Duodenal mucosa (tissue), 2 donors: ENCODE data around the gene PMS1.
A peak's percentile ranks its signal among the peaks of the same experiment; 100 is the strongest.
"Not testable (repeated sequence)": the region's sequence is repeated elsewhere in the genome, so short reads cannot be mapped to it uniquely, and the experiment has no call there.

Source experiments
- H3K27ac ChIP-seq: one replicate; pipeline ENCODE4 v1.7.0; 2013; ENCODE audit warnings: low read depth, low read length
- H3K27me3 ChIP-seq, 2 donors: one replicate each; pipeline ENCODE4 v1.7.0; 2013; ENCODE audit warnings: low read length in 2 of 2, control low read depth in 1 of 2; ENCODE audit not compliant: insufficient read depth in 2 of 2, control insufficient read depth in 1 of 2
- H3K36me3 ChIP-seq, 2 donors: one replicate each; pipeline ENCODE4 v1.7.0; 2013; ENCODE audit warnings: low read length in 2 of 2, control low read depth in 1 of 2; ENCODE audit not compliant: insufficient read depth in 2 of 2, control insufficient read depth in 1 of 2
- H3K4me1 ChIP-seq, 2 donors: one replicate each; pipeline ENCODE4 v1.7.0; 2013; ENCODE audit warnings: low read length in 2 of 2, control low read depth in 1 of 2; ENCODE audit not compliant: insufficient read depth in 2 of 2, control insufficient read depth in 1 of 2
- H3K4me3 ChIP-seq, 2 donors: one replicate each; pipeline ENCODE4 v1.7.0; 2013; ENCODE audit warnings: low read length in 2 of 2, low read depth in 1 of 2
- H3K9ac ChIP-seq, 2 donors: one replicate each; pipeline ENCODE4 v1.7.0; 2013; ENCODE audit warnings: low read length in 2 of 2, low read depth in 1 of 2
- H3K9me3 ChIP-seq, 2 donors: one replicate each; pipeline ENCODE4 v1.7.0; 2013; ENCODE audit warnings: low read length in 2 of 2, control low read depth in 1 of 2; ENCODE audit not compliant: control insufficient read depth in 1 of 2

Gene PMS1

DNA sequence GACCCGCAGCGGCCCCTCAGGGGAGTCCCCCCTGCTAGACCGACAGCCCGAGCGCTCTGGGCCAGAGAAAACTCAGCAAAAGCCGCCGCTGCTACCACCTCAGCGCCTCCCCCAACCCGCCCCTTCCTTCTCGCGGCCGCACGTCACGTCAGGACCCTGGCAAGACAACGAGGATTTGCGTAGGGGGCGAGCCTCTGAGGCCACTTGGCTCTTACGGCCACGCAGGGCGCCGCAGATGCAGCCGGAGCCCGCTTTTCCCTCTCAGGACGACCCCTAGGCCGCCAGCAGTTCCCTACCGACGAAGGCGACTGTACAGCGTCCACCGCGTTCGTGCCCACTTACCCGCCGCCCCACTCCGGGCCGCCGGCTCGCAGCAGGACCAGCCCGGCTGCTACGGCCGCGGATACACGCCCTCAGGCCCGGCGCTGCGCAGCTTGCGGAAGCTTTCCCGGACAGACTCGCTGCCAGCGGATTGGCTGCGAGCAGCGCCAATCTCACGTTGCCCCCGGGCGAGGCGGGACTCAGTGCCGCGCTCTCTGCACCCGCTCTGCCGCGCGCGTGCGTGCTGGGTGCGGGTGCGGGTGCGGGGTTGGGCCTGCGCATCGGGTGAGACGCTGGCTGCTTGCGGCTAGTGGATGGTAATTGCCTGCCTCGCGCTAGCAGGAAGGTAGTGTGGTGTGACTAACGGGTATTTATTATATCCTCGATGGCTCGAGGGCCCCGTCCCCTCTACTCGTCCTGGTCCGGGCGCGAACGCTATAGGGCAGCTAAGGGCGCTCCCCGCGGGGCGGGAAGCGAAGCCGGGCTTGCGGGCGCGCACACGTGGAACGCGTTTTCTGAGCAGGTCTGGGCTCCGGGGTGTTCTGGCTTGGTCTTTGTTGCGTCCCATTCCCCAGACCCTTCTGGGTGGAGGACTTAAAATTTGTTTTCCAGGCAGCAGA lies at the start of gene PMS1, which contains the start of gene ORMDL1:
PMS1 (plus strand) TSS at position 524 of the 941 bp plus-strand sequence. CDS start 7,360 bp downstream, outside the sequence.
ORMDL1 (minus strand) TSS at position 413 of the 941 bp plus-strand sequence. CDS start 1,744 bp downstream, outside the sequence.
- peaks cover 18 to 24% of the 10 kb centered on the region in 2 donors for H3K4me1 ChIP-seq
- peak within 1 kb of the TSS; percentile 90 to 93 for H3K4me3 ChIP-seq
- peaks cover 9 to 16% of the 10 kb centered on the region in 2 donors for H3K36me3 ChIP-seq
- no peaks in the 10 kb centered on the region for H3K27me3 ChIP-seq
- peak within 1 kb of the TSS; percentile 88 to 90 for H3K9ac ChIP-seq
- no peaks in the 10 kb centered on the region for H3K9me3 ChIP-seq
- H3K27ac ChIP-seq: peak within 1 kb of the TSS; percentile 95

- no peaks in the 10 kb centered on the region for H3K4me1 ChIP-seq
- no peaks in the 10 kb centered on the region for H3K27me3 ChIP-seq
- H3K27ac ChIP-seq: no peak overlapping the region
- H3K36me3 ChIP-seq: peaks cover 0 to 23% of the 10 kb centered on the region in 2 donors
- no peak overlapping the region for H3K9ac ChIP-seq
- no peaks in the 10 kb centered on the region for H3K9me3 ChIP-seq
- H3K4me3 ChIP-seq: no peak overlapping the region
Observed at GRCh38 chr2:189751080-189751658, 33.1 kb upstream of the PMS1 start.

DNA sequence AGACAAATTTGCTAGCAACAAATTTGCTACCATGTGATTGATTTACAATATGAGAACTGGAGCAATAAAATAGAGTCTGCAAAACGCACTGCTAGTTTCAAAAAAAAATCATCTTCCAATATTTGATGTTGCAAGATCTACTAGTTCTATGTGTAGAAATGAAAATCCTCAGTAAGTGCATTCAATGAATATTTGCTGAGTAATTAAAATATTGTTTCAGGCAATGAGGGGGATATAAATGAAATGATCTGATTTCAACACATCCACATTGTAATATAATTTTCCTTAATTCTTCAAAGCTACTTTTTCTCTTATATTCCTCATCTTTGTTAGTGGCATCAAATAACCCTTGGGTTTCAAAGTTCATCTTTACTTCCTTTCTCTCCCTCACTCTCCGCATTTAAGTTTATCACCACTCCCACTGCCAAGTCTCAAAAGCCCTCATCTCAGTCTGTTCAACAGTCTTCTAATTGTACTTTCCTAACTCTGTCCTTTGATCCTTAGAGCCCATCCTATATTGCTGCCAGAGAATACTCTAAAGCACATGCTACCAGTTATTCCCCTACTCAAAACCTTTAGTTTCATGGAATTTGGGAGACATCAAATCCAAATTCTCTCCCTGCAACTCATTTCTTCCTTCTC lies 27.8 kb upstream of the PMS1 start:
- Histone ChIP-seq H3K4me3 (no peak overlapping the region), H3K27ac (no peak overlapping the region), H3K27me3 (no peaks in the 10 kb centered on the region), H3K9ac (no peak overlapping the region), H3K4me1 (no peaks in the 10 kb centered on the region), H3K9me3 (no peaks in the 10 kb centered on the region), H3K36me3 (peaks cover 0 to 19% of the 10 kb centered on the region in 2 donors)

DNA sequence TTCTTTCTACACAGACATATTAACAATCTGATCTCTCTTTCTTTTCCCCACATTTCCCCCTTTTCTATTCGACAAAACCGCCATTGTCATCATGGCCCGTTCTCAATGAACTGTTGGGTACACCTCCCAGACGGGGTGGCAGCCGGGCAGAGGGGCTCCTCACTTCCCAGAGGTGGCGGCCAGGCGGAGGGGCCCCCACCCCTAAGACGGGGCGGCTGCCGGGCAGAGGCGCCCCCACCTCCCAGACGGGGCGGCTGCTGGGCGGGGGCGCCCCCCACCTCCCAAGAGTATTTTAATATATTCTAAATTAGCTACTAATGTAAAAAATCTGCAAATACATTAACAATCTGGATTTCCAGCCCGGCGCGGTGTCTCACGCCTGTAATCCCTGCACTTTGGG lies 24.1 kb upstream of the PMS1 start:
- not testable (repeated sequence) for H3K36me3 ChIP-seq, H3K9me3 ChIP-seq, H3K9ac ChIP-seq, H3K4me3 ChIP-seq, H3K27me3 ChIP-seq, H3K27ac ChIP-seq, H3K4me1 ChIP-seq

DNA sequence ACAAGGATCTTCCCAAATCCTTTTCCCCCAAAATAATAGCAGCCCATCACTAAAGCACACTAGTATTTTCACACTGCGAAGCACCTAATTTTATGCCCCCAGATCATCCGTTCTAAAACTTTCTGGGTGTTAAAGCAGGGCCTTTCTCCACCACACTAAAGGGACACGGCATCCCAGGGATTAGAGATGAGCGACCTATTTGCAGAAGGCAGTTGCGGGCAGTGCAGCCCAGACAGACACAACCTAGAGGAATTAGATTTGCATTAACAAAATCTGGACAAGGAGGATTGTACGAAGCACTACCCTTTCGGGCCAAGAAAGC lies 22.1 kb upstream of the PMS1 start:
- peak overlapping the region; percentile 70 to 89 for H3K9ac ChIP-seq
- H3K9me3 ChIP-seq: no peaks in the 10 kb centered on the region
- peak overlapping the region; percentile 48 for H3K27ac ChIP-seq
- H3K4me1 ChIP-seq: peaks cover 7 to 10% of the 10 kb centered on the region in 2 donors
- H3K4me3 ChIP-seq: peak overlapping the region; percentile 85 to 99
- peaks cover 0 to 11% of the 10 kb centered on the region in 2 donors for H3K36me3 ChIP-seq
- no peaks in the 10 kb centered on the region for H3K27me3 ChIP-seq

DNA sequence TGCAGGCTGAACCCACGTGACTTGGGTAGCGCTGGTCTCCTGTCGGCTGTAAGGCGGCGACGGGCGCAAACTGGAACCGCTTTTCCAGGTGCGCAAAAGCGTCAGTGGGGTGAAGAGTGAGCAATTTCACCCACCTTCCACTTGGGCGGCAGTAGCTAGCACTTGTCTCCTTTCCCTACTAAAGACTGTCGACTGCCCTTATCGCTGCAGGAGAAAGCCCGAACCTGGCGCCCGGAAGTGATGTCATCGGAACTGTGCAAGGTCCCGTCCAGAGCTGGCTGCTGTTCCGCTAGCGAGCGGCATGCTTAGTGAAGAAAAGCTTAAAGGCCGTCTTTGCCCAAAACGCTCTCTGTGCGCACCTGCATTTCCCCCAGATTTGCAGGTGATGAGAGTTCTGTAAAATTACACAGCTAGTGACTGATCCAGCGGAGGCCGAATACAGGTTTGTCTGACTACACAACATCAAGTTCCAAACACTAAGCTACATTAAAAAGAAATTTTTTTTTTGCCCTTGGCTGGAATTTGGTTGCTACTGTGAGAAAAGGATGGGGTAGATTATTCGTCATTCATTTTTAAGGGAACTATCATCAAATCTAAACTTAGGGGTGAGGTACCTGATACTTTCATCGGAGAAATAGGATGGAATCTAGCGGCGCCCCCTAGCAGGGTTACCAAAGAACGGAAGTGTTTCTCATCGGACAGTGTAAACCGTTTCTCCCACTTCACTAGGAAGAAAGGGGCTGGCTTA lies 21.5 kb upstream of the PMS1 start, which contains the start of gene OSGEPL1:
OSGEPL1 (minus strand) TSS at position 242 of the 748 bp plus-strand sequence. CDS start 1,152 bp downstream, outside the sequence.
- Histone ChIP-seq H3K9me3 (no peaks in the 10 kb centered on the region), H3K9ac (peak within 1 kb of the TSS; percentile 70 to 89), H3K27ac (peak within 1 kb of the TSS; percentile 48), H3K4me3 (peak within 1 kb of the TSS; percentile 85 to 99), H3K4me1 (peaks cover 7 to 10% of the 10 kb centered on the region in 2 donors), H3K27me3 (no peaks in the 10 kb centered on the region), H3K36me3 (peaks cover 0 to 7% of the 10 kb centered on the region in 2 donors)

GRCh38 chr2:189763908-189764661 lies 20.2 kb upstream of the PMS1 start:
- no peak overlapping the region for H3K27ac ChIP-seq
- H3K4me3 ChIP-seq: no peak overlapping the region
- H3K9ac ChIP-seq: no peak overlapping the region
- peaks cover 0 to 6% of the 10 kb centered on the region in 2 donors for H3K36me3 ChIP-seq
- peaks cover 7 to 10% of the 10 kb centered on the region in 2 donors for H3K4me1 ChIP-seq
- H3K9me3 ChIP-seq: no peaks in the 10 kb centered on the region
- no peaks in the 10 kb centered on the region for H3K27me3 ChIP-seq

GRCh38 chr2:189770590-189771322 lies 13.5 kb upstream of the PMS1 start:
- Histone ChIP-seq H3K27me3 (no peaks in the 10 kb centered on the region), H3K4me1 (no peaks in the 10 kb centered on the region), H3K4me3 (no peak overlapping the region), H3K9ac (no peak overlapping the region), H3K9me3 (no peaks in the 10 kb centered on the region), H3K27ac (no peak overlapping the region), H3K36me3 (peaks cover 15 to 54% of the 10 kb centered on the region in 2 donors)
